H1 (cell line): ENCODE results near the gene ANKRD6.

Experiments
- CTCF ChIP-seq, 3 experiments: IDR thresholded peaks; 1 replicate in 2 of 3; 2 replicates in 1 of 3; pipeline versions ENCODE4 v1.5.1 to v1.6.1; 2011; ENCODE audit warnings: low read length in 3 of 3, mild to moderate bottlenecking in 3 of 3, inconsistent platforms in 2 of 3, low read depth in 1 of 3, moderate library complexity in 1 of 3; ENCODE audit not compliant: insufficient read depth in 1 of 3; ENCODE audit errors: control extremely low read depth in 1 of 3
- EP300 ChIP-seq, 2 experiments: IDR thresholded peaks; 1 replicate in 1 of 2; 2 replicates in 1 of 2; pipeline ENCODE4 v1.6.1; 2011 to 2012; ENCODE audit warnings: low read depth in 2 of 2, low read length in 2 of 2, mild to moderate bottlenecking in 2 of 2, borderline replicate concordance in 1 of 2, inconsistent platforms in 1 of 2, moderate library complexity in 1 of 2
- EZH2 ChIP-seq: fragments of 200-600 bp; sonication (generic); IDR thresholded peaks from 2 replicates; pipeline ENCODE4 v1.7.1; 2012; ENCODE audit warnings: low read depth, mild to moderate bottlenecking, moderate library complexity, low read length, inconsistent platforms; ENCODE audit not compliant: severe bottlenecking
- GABPA ChIP-seq: IDR thresholded peaks from 2 replicates; pipeline ENCODE4 v1.6.1; 2011; ENCODE audit warnings: mild to moderate bottlenecking, low read length, moderate library complexity, borderline replicate concordance; ENCODE audit not compliant: insufficient read depth
- POLR2A ChIP-seq, 2 experiments: IDR thresholded peaks; 1 replicate in 1 of 2; 2 replicates in 1 of 2; pipeline ENCODE4 v1.6.1; 2011; ENCODE audit warnings: low read depth in 2 of 2, low read length in 2 of 2, mild to moderate bottlenecking in 2 of 2; ENCODE audit errors: control extremely low read depth in 1 of 2
- RFX5 ChIP-seq: IDR thresholded peaks from 2 replicates; pipeline ENCODE4 v1.6.1; 2011; ENCODE audit warnings: low read depth, low read length, improper control_type of control experiment, borderline replicate concordance
- TAF1 ChIP-seq: IDR thresholded peaks from 2 replicates; pipeline ENCODE4 v1.6.1; 2011; ENCODE audit warnings: mild to moderate bottlenecking, low read depth, low read length

GRCh38 chr6:89661559-89661958, 228.6 kb downstream of the ANKRD6 start:
- TF ChIP-seq CTCF (IDR thresholded peaks at IDR 0.05; ENCODE audit: control extremely low read depth in 1 of 3, insufficient read depth in 1 of 3, low read depth in 1 of 3, low read length in 3 of 3) (no peak), TAF1 (no peak), EP300 (IDR thresholded peaks at IDR 0.05; ENCODE audit: borderline replicate concordance in 1 of 2, low read depth in 2 of 2, low read length in 2 of 2) (no peak), POLR2A (IDR thresholded peaks at IDR 0.05; ENCODE audit: control extremely low read depth in 1 of 2, low read depth in 2 of 2, low read length in 2 of 2) (no peak), GABPA (no peak), EZH2 (no peak), RFX5 (no peak)
